Ovary (tissue), 9 donors: Measurements from ENCODE around the gene CHMP4B. TPM values are rescaled to one million over a fixed set of nuclear protein-coding genes. Genes with fewer than 3 reads are reported as not detected.

Experiments
- DNase-seq, 5 donors: peaks; one replicate each; pipeline ENCODE4 v3.0.0-alpha.2; 2019 to 2020
- H3K27ac ChIP-seq, 2 donors: fragments of 200-600 bp; one replicate each; pipeline versions ENCODE4 v1.5.1 to v1.8.0; 2019 to 2022
- H3K27me3 ChIP-seq: fragments of 200-600 bp; one replicate; pipeline ENCODE4 v1.8.0; 2022
- H3K36me3 ChIP-seq: fragments of 200-600 bp; sonication (generic); one replicate; pipeline ENCODE4 v1.5.1; 2019
- H3K4me1 ChIP-seq: one replicate; pipeline ENCODE4 v1.8.1; 2013; ENCODE audit warnings: mild to moderate bottlenecking, moderate library complexity; ENCODE audit not compliant: insufficient read depth
- H3K4me3 ChIP-seq: fragments of 200-600 bp; sonication (generic); one replicate; pipeline ENCODE4 v1.5.1; 2017
- H3K9me3 ChIP-seq, 2 donors: fragments of 200-600 bp in 1 of 2; sonication (generic) in 1 of 2; one replicate each; pipeline versions ENCODE4 v1.5.1 to v1.8.1; 2013 to 2019; ENCODE audit warnings: mild to moderate bottlenecking in 1 of 2, moderate library complexity in 1 of 2
- EP300 ChIP-seq: sonication (generic); formaldehyde crosslinking; IDR thresholded peaks from one replicate; pipeline ENCODE4 v1.6.1; 2017; ENCODE audit warnings: antibody characterized with exemption
- POLR2A ChIP-seq: fragments of 450-650 bp; IDR thresholded peaks from one replicate; pipeline ENCODE4 v1.6.1; 2017; ENCODE audit warnings: antibody characterized with exemption, mild to moderate bottlenecking, moderate library complexity
- WGBS, 3 donors: extraction: QIAGEN DNeasy Blood & Tissue Kit in 1 of 3; methylation state at CpG; one replicate each; pipeline versions ENCODE4 v1.1.5 to v1.1.7; 2013 to 2017; 5-methylcytosine and 5-hydroxymethylcytosine counted together
- intact Hi-C, 4 donors: fragments of 100-400 bp; cut with DNase I; formaldehyde crosslinking; loops; one replicate each; pipeline versions ENCODE4 v1.11.0 to v1.15.1; 2022 to 2023
- polyA plus RNA-seq, 2 donors: library from polyadenylated mRNA; stranded (reverse); fragments of 200-250 nt in 1 of 2; fragments of 350-450 nt in 1 of 2; fragmentation: Illumina TruSeq in 1 of 2; extraction: RNeasy Lipid Tissue Mini Kit (QIAGEN cat#74804) in 1 of 2; gene quantifications; one replicate each; pipeline ENCODE4 v1.2.3, GENCODE V29; 2013 to 2014
- total RNA-seq, 7 donors: library from RNA; depleted of rRNA in 2 of 7; stranded (reverse); fragments of >200 nt in 2 of 7; fragmentation: NEBNext Ultra II Directional in 3 of 7; extraction: Animal tissue kit (Norgen Biotek cat#: 25700) in 3 of 7; gene quantifications; one replicate each; pipeline versions ENCODE4 v1.1.0 to v1.2.4, GENCODE V29; 2016 to 2023
- TF ChIP-seq, protein P1 (sequence below), 3 donors: fragments of 450-650 bp in 2 of 3; fragments of 200-600 bp in 1 of 3; IDR thresholded peaks; one replicate each; pipeline versions ENCODE4 v1.5.1 to v1.8.0; 2016 to 2022; ENCODE audit warnings: antibody characterized with exemption in 3 of 3, mild to moderate bottlenecking in 1 of 3
- donor health status: DM: no; HTN: no; CAD: no; lungs with moderate emphysema.
- donor health status: DM: no; HTN: no; CAD: no.
- donor health status: Bipolar disorder and iron deficiency.
- donor health status: DM: yes; HTN: yes; CAD: no.
- donor health status: DM: no; HTN: no; CAD: no.
- donor health status: DM: yes; HTN: yes; CAD: no.

Gene CHMP4B
- total and polyA plus RNA-seq, 9 donors = 48.5 to 153 (median 96.7) TPM

DNA sequence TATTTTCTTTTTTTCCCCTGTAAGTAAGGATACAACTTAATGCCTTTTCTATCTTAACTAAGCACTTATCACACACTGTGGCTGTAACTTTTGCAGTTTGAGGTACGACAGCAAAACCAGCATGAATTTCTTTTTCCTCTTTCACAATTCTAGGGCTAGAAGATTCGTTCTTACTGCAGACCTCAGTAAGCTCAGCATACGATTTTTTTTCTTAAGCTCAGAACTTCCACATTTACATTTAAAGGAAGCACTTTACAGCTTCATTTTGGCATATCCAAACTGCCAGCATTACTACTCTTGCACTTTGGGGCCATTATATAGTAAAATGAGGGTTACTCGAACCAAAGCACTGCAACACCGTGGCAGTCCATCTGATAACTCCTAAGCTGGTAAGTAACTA, 889 bp upstream of the CHMP4B start:
- no peak for DNase-seq
- Histone ChIP-seq H3K4me3 (no peak overlapping the region), H3K27me3 (no peaks in the 10 kb centered on the region), H3K4me1 (peaks cover 12% of the 10 kb centered on the region), H3K27ac (no peak overlapping the region), H3K36me3 (no peaks in the 10 kb centered on the region), H3K9me3 (no peaks in the 10 kb centered on the region)
- intact Hi-C loops = loop anchor here in 1 of 4 donors (10.0 kb wide), 1 partner anchor 135 kb away; the partner anchor contains the start of gene NECAB3
- TF ChIP-seq, protein P1, sequence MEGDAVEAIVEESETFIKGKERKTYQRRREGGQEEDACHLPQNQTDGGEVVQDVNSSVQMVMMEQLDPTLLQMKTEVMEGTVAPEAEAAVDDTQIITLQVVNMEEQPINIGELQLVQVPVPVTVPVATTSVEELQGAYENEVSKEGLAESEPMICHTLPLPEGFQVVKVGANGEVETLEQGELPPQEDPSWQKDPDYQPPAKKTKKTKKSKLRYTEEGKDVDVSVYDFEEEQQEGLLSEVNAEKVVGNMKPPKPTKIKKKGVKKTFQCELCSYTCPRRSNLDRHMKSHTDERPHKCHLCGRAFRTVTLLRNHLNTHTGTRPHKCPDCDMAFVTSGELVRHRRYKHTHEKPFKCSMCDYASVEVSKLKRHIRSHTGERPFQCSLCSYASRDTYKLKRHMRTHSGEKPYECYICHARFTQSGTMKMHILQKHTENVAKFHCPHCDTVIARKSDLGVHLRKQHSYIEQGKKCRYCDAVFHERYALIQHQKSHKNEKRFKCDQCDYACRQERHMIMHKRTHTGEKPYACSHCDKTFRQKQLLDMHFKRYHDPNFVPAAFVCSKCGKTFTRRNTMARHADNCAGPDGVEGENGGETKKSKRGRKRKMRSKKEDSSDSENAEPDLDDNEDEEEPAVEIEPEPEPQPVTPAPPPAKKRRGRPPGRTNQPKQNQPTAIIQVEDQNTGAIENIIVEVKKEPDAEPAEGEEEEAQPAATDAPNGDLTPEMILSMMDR (IDR thresholded peaks at IDR 0.05) = no peak
- no peak for TF ChIP-seq POLR2A
- no peak for TF ChIP-seq EP300
- WGBS, 3 donors = 60 to 64% (median 62%) methylated on average over 5 of the region's 5 CpGs

DNA sequence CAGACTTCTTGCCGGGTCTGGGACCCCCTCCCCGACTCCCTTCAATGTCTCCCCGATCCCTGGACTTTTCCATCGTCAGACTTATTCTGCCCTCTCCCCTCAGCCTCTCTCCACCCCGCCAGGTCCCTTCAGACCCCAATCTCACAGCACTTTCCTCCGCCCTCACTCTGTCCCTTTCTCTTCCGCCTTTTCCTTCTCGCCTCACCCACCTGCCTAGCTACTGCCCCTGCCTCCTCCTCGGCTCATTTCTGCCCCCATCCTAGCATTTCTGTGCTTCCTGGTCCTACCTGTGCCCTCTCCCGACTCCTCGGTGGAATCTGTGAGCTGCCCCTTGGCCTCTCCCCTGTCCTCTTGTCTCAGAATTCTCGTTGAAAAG, 616 bp downstream of the CHMP4B start:
- no peak for DNase-seq
- no peak for TF ChIP-seq EP300
- H3K9me3 ChIP-seq = no peaks in the 10 kb centered on the region
- WGBS, 3 donors = 0 to 1% (median 1%) methylated on average over 12 of the region's 12 CpGs
- no peaks in the 10 kb centered on the region for H3K27me3 ChIP-seq
- peak overlapping the region; percentile 91 for H3K4me3 ChIP-seq
- H3K36me3 ChIP-seq = no peaks in the 10 kb centered on the region
- intact Hi-C loops = loop anchor here in 1 of 4 donors (10.0 kb wide), 1 partner anchor 137 kb away; the partner anchor contains the start of gene NECAB3
- peaks cover 12% of the 10 kb centered on the region for H3K4me1 ChIP-seq
- H3K27ac ChIP-seq = peak overlapping the region; percentile 83 to 91

DNA sequence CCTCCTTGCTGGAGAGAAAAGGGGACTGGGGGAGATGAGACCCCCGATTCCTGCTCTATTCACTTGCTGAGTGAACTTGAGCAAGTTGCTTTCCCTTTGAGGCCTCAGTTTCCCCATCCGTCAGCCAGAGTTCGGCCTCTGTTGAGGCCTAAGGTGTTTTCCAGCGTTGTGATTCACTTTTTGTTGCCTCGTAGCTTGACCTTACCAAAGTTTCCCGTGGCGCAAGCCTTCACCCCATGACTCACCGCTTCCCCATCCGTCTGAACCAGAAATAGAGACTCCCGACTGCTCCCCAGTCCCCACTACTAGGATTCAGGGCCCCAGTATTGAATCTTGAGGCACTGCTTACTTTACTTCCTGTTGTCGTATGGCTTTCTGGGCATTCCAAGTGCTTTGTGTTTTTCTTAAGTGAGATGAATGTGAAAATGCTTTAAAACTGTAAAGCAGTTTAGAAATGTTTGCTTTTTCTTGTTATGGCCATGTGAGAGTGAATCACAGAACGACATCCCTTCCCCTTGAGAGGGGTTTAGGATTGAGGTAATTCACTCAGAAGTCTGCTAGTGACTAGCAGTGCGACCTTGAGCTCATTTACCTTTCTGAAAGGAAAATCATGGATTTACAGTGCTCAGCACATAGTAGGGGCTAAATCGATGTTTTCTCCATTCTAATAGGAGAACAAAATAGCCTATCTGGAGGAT, 1.2 kb downstream of the CHMP4B start:
- intact Hi-C loops = loop anchor here in 1 of 4 donors (10.0 kb wide), 1 partner anchor 138 kb away; the partner anchor contains the start of gene NECAB3
- WGBS, 3 donors = 2 to 6% (median 3%) methylated on average over 14 of the region's 14 CpGs
- Histone ChIP-seq H3K9me3 (no peaks in the 10 kb centered on the region), H3K27me3 (no peaks in the 10 kb centered on the region), H3K36me3 (no peaks in the 10 kb centered on the region), H3K4me1 (peaks cover 15% of the 10 kb centered on the region), H3K4me3 (peak overlapping the region; percentile 91), H3K27ac (peak overlapping the region; percentile 83 to 91)
- TF ChIP-seq, protein P1 (IDR thresholded peaks at IDR 0.05) = no peak
- peak; percentile 31 for TF ChIP-seq POLR2A
- DNase-seq = peak; percentile 56 to 81 (median 69)

DNA sequence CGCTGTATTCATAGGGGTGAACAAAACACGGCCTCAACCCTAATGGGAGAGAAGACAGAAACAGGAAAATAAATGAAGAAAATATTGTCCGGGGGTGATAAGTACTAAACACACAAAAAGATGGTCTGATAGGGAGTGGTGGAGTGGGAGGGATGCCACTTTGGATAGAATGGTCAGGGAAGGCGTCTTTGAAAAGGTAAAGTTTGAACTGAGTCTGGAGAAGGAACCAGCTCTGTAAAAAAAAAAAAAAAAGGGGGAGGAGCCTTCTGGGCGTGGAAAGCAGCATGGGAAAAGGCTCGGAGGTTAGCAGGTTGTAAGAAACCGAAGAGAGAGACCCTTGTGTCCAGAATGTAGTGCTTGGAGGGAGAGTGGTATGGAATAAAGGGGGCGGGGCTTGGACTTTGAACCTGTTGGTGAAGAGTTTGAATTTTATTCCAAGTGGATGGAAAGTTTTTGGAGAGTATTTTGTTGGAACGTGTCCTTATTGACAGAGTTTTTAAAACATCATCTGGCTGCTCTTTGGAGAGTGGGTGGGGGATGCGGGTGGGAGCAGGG, 1.8 kb downstream of the CHMP4B start:
- DNase-seq = no peak
- 8 to 13% (median 11%) methylated on average over 10 of the region's 10 CpGs for WGBS, 3 donors
- Histone ChIP-seq H3K27ac (peak overlapping the region in 1 of 2 donors; percentile 91), H3K4me1 (peaks cover 19% of the 10 kb centered on the region), H3K27me3 (no peaks in the 10 kb centered on the region), H3K4me3 (peak overlapping the region; percentile 91), H3K36me3 (no peaks in the 10 kb centered on the region), H3K9me3 (no peaks in the 10 kb centered on the region)
- intact Hi-C loops = loop anchor here in 1 of 4 donors (10.0 kb wide), 1 partner anchor 138 kb away; the partner anchor contains the start of gene NECAB3
- TF ChIP-seq POLR2A (no peak), EP300 (no peak)
- TF ChIP-seq, protein P1 (IDR thresholded peaks at IDR 0.05) = no peak

DNA sequence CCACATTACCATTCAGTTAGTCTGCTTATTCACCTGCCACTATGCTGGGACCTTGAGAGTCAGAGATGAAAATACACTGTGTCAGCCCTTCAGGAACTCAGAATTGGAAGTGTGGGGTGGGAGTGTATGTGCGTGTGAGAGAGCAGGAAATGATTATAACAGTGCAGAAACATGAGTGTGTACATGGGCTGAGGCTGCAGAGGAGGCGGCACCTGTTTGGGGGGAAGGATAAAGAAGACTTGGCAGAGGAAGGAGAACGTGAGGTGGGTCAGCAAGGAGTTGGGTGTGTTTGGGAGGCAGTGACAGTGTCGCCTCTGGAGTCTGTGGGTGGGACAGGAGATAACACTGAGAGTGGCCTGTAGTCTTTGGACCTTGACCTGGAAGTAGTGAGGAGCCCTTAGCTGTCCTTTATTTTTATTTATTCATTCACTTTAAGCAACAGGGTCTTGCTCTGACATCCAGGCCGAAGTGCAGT, 3.1 kb downstream of the CHMP4B start:
- WGBS, 3 donors = 65 to 73% (median 65%) methylated on average over 5 of the region's 5 CpGs
- H3K36me3 ChIP-seq = no peaks in the 10 kb centered on the region
- TF ChIP-seq POLR2A = no peak
- TF ChIP-seq, protein P1 (IDR thresholded peaks at IDR 0.05) = no peak
- TF ChIP-seq EP300 = no peak
- H3K4me1 ChIP-seq = peaks cover 21% of the 10 kb centered on the region
- intact Hi-C loops = loop anchor here in 1 of 4 donors (10.0 kb wide), 1 partner anchor 139 kb away; the partner anchor contains the start of gene NECAB3
- H3K9me3 ChIP-seq = no peaks in the 10 kb centered on the region
- no peak for DNase-seq
- no peaks in the 10 kb centered on the region for H3K27me3 ChIP-seq
- H3K27ac ChIP-seq = no peak overlapping the region
- H3K4me3 ChIP-seq = no peak overlapping the region
